ENCODE data around the gene SRPRA. TPM values are rescaled to one million over a fixed set of nuclear protein-coding genes. Genes with fewer than 3 reads are reported as not detected.
"Not testable (repeated sequence)": the region's sequence is repeated elsewhere in the genome, so short reads cannot be mapped to it uniquely, and the experiment has no call there.

Gene SRPRA, protein sequence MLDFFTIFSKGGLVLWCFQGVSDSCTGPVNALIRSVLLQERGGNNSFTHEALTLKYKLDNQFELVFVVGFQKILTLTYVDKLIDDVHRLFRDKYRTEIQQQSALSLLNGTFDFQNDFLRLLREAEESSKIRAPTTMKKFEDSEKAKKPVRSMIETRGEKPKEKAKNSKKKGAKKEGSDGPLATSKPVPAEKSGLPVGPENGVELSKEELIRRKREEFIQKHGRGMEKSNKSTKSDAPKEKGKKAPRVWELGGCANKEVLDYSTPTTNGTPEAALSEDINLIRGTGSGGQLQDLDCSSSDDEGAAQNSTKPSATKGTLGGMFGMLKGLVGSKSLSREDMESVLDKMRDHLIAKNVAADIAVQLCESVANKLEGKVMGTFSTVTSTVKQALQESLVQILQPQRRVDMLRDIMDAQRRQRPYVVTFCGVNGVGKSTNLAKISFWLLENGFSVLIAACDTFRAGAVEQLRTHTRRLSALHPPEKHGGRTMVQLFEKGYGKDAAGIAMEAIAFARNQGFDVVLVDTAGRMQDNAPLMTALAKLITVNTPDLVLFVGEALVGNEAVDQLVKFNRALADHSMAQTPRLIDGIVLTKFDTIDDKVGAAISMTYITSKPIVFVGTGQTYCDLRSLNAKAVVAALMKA
- 121 and 127 TPM in 2 replicates for total RNA-seq (2014; rRNA removed)
- polyA plus RNA-seq (2012), result 89.4 TPM

DNA sequence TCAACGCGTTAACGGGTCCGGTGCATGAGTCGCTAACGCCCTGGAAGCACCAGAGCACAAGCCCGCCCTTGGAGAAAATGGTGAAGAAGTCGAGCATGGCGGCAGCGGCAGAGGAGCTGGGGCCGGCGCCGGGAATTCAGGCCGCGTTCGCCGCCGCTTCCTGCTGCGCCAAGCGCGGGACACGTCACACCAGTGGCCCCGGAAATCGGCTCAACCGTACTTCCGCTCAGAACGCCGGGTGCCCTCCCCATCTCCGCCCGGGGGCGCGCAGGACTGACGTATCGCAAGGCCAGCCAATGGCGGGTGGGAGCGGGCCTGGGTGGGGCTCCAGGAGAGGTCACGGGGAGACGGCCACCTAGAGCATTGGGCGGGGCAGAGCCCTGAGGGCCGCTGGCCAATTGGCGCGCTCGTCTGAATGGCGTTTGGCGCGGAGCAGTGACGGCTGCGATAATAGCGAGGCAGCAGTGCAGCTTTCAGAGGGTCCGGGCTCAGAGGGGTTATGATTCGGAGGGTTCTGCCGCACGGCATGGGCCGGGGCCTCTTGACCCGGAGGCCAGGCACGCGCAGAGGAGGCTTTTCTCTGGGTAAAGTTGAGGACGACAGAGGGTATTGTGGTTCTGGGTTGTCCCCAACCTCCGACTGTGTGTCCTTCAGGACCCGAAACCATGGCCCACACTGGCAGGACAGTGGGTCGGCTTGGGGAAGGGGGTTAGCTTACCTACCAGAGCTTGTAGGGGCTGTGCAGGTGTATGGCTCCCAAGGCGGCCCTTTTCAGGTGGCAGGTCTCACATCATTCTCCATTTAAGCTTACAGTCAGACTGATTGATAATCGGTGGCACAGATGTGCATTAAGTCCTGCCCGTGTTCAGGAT is at the start of gene SRPRA, which contains the start of gene FOXRED1:
Gene SRPRA, minus strand, starts transcription at position 188 of the 872 bp plus-strand sequence. Its CDS starts 91 bp downstream, at position 97.
Gene FOXRED1, plus strand, starts transcription at position 447 of the 872 bp plus-strand sequence. Its CDS starts 53 bp downstream, at position 500.
- peak; percentile 98 for DNase-seq (ENCODE audit: low read depth)

DNA sequence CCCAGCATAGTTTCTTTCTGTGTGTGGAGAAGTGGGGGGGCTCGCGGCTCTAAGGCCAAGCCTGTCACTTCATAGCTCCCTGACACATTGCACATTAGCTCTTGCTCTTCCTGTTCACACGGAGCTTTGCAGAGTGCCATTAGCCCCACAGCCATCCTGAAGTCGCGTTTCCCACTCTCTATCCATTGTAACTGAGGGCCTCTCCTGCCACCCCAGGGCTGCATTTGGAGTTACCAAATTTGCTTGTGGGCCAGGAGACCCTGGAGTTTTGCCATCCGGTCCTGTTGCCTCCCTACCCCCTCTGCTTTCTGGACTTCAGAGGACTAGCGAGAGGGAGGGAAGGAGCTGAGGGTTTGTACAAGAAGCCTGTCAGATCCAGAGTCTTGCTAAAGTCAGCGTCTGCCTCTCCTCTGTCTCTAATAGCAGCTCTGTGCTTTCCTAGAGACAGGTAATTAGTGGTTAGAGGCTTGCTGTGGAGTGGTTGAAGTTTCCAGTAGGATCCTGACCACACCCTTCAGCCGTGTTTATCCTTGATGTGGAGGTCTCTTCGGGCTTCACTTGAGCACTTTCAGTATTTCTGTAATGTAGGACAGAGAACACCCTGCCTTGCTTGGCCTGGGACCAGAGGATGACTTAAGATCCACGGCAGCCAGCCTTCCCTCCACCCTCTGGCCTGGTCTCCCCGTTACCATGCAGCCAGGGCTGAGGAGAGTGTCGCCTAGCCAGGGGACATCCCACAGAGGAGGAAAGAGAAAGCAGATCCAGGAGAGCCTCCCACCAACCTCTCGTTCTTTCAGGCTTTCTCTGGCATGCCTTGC is 49.3 kb upstream of the SRPRA start:
- DNase-seq (ENCODE audit: low read depth), result peak; percentile 46

DNA sequence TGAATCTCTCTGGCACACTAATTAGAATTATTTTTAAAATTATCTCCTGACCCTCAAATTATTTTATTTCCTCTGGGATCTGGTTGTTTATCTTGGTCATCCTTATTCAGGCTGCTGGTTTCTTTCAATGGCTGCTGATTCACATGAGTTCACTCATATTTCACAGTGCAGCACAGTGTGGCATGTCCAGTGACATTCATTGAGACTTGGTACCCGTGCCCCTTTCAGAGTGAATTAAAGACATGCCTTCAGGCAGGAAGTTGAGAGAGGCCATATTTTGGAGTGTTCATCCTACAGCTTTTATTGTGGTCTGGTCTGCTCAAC is 48.7 kb upstream of the SRPRA start:
- DNase-seq (ENCODE audit: low read depth), result no peak

DNA sequence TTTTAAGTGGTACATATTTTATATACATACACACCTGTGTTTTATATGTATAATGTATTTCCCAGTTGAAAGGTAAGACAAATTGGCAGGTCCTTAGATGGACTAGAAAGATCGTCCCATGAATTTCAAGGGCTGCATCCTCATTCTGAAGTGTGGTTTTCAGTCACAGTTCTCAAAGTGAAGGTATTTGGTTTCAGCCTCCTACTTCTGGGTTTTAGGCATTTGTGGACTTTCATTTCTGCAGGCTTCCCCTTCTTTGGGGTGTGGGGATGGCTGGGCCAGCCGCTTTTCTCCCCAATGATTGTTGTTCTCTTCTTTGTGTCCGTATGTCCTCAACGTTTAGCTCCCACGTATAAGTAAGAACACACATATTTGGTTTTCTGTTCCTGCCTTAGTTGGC is 45.1 kb upstream of the SRPRA start:
- no peak for DNase-seq (ENCODE audit: low read depth)

DNA sequence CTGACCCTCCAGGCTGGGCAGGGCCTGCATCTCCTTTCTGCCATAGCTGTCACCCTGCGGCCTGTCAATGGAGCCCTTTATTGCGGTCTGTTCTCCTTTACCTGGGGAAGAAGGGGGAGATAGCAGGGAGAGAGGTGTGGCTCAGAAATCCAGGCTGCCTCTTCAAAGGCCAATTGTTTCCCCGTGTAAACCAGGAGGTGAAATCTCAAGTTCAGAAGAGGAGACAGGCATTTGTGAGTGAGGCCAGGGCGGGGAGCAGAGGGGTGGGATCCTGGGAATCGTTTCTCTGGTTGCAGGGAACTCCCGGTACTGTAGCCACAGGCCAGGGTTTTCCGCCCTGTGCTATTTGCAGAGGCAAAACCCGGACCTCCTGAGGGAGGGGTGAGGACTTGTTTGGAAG is 44.3 kb upstream of the SRPRA start:
- DNase-seq (ENCODE audit: low read depth), result no peak

DNA sequence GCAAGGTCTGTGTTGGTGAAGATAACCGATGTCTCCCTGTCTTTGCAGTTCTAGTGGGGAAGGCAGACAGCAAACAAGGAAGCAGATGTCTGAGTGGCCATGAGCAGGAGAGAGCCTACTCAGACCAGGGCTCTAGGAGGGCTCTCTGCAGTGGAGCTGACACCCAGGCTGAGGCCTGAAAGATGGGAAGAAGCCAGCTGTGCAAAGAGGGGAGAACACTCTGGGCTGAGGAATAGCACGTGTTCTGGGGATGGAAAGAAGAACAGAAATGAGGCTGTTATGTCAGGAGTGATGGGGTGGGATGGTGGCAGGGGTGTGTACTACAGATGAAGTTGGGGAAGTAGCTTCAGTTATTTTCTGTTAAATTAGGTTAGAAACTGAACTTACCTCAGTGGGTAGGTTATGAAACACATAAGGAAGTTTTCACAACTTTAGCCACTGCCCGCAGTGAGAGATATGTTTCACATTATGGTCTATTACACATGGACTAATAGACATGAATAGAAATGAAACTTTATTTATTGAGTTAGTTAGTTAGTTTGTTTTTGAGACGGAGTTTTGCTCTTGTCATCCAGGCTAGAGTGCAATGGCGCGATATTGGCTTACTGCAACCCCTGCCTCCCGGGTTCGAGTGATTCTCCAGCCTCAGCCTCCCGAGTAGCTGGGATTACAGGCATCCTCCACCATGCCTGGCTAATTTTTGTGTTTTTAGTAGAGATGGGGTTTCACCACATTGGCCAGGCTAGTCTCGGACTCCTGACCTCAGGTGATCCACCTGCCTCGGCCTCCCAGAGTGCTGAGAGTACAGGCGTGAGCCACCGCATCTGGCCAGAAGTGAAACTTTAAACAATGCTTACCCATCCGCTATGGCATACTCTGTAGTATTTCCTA is 43.0 kb upstream of the SRPRA start:
- no peak for DNase-seq (ENCODE audit: low read depth)

DNA sequence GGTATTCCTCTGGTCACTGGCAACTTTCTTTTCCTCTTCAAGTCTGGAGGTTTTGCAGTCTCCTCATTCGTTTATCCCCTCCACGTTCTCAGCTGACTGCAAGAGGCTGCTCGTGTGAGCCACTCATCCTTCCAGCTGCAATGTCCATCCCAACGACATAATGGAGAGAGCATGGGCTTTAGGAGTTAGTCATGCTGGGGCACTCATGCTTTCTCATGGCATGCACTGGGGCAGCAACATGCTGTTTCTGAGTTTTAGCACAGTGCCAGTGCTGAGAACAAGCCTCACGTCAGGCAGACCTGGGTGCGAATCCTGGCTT is 42.3 kb upstream of the SRPRA start:
- DNase-seq (ENCODE audit: low read depth), result peak; percentile 14

DNA sequence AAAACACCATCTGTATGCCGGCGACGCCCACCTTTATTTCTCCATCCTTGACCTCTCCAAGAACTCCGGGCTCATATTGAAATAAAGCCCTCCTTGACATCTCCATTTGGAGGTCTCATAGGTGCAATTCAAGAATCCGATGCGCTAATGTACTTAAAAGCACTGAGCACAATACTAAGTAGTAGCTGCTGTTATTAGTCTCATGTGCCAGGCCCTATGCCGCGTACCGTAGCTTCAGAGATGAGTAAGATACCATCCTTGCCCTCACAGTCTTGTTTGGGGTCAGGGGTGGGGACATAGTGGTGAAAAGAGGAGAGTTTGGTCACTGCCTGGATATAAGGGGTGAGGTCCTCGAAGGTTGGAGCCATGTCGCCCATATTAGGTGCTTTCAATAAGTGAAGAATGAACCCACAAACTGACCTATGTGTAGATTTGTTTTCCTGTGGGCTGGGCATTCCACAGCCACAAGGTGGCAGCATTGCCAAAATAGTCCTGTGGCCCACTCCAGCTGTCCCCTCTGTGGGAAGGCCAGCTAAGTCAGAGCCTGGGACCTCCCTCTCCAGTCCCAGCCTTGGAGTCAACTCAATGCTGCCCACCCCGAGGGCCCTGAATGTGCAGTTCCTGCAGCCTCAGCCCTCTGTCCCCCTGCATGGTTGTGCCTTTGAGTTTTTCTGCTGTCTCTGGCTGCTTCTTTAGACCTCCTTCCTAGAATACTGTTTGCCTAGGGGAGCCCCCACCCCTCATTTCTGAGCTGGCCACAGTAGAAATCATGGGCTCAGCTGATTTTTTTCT is 41.7 kb upstream of the SRPRA start:
- peak; percentile 72 for DNase-seq (ENCODE audit: low read depth)

DNA sequence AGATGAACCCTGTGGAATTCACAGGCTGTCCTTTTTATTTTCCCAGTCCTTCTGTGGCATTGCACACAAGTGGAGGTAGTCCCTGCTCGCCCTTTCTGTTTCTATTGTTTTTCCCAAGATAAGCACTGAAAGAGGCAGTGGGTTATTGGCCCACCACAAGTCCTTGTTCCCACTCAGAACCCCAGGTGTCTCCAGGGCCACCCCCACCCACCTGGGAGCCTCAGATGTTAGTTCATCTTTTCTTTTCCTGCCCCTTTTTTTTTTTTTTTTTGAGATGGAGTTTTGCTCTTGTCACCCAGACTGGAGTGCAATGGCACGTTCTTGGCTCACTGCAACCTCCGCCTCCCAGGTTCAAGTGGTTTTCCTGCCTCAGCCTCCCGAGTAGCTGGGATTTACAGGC is 40.1 kb upstream of the SRPRA start:
- DNase-seq (ENCODE audit: low read depth), result not testable (repeated sequence)

DNA sequence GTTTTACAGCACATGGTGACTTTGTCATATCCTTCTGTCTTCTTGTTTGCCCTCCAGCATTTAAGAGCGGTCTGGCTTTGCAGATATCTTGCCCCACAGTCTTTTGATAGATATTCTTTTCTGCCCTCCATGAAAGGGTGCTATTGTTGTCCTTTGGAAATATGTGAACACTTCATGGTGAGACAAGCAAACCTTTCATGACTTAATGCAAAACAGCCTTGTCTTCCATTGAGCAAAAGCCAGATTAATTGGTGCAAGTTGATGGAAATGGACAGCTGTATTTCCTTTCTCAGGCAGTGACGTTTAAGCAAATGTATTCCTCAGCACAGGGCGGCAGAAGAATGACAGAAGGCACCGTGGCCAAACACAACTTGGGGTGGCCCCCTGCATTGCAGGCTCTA is 39.6 kb upstream of the SRPRA start:
- peak; percentile 89 for DNase-seq (ENCODE audit: low read depth)

DNA sequence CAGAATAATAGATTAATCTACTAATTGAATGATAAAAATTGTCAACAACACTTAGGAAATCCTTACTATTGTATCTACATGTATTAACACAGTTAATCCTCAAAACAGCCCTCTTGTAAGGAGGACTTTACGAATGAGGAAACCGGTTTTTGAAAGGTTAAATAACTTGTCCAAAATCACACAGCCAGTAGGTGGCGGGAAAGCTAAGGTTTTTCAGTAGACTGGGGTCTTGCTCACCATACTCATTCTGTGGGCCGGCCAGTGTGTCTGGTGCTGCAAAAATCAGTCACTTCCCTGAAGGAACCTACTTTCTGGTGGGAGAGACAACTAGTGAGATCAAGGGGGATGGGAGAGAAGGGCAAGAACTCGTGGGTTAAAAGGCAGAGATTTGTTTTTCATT is 39.0 kb upstream of the SRPRA start:
- DNase-seq (ENCODE audit: low read depth), result peak; percentile 63

DNA sequence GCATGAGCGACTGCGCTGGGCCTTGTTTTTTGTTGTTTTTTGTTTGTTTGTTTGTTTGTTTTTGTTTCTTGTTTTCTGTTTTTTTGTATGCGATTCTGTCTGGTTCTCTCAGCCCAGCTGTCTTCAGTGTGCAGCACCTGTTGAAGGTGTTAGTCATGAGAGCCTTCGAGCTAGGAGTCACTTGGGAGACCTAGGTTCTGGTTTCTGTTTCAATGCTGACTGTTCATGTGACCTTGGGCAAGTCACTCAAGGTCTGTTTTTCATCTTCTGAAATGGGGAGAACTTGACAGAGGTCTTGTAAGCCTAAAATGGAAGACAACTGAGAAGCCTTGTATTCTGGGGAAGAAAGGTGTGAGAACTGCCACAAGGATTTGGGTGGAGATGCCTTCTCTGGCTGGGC is 37.0 kb upstream of the SRPRA start:
- DNase-seq (ENCODE audit: low read depth), result no peak

DNA sequence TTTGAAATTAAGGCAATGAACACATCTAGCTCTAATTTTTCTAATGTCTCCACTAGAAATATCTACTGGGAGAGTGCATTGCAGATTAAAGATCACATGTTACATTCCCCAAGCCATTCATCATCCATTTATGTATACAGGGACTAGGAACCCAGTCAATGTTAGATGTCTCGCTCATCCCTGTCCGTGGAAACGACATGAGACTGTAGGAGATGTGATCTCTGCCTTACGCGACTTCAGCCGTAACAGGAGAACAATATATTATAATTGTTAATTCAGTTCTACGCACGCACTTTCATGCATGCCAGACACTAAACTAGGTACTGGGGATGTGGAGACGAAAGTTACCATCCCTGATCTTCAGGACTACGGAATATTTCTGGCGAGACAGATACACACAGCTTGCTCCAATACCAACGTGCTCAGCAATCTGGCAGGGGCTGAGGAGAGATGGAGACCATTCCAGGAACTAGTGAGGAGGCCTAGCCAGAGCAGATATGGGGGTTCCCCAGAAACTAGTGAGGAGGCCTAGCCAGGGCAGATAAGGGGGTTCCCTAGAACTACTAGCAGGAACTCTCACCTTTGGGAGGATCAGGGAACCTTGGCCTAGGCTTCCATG is 35.9 kb upstream of the SRPRA start:
- no peak for DNase-seq (ENCODE audit: low read depth)

DNA sequence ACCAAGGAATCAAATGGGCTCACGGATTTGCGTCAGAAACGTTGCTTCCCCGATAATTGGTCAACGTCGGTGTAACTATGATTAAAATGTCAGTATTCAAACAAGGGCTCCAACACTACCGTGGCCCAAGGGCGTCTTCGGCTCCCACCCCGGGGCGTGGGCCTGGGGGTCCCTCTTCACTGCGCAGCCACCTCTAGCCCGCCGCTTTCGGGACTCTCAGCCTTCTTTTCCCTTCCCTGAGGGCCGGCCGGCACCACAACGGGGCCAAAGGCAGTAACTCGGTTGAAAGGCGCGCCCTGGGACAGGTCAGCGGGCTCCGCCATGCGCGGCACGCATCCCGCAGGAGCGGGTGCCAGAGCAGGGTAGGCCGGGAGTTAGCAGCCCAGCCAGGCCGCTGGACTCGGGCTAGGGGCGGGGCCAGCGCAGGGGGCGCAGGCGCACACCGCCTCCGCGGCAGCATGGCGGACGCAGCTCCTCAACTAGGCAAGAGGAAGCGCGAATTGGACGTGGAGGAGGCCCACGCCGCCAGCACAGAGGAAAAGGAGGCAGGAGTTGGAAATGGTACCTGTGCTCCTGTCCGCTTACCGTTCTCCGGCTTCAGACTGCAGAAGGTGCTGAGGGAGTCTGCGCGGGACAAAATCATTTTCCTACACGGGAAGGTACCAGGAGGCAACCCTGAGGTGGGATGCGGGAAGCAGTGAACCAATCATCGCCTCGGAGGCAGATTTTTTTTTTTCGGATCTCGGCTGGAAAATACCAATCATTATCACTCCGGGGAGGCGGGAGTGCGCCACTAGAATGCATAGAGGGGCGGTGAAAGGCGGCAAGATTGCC is 35.1 kb upstream of the SRPRA start, which contains the start of gene DCPS:
Gene DCPS, plus strand, starts transcription at position 438 of the 834 bp plus-strand sequence. Its CDS starts 21 bp downstream, at position 459.
- DNase-seq (ENCODE audit: low read depth), result peak; percentile 85

DNA sequence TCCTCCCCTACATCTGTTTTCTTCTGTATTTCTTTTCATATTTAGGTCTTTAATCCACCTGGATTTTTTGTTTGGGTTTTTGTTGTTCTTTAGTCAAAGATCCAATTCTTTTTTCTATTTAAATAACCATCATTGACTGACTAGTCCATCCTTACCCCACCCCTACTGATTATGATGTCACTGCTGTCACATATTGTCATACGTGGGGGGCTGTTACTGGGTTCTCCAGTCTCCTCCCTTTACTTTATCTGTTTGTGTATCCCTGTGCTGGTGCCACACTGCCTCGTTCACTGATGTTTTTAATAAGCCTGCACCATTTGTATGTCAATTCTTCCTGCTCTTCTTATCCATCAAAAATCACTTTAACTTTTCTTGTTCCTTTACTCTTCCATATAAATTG is 28.3 kb upstream of the SRPRA start:
- DNase-seq (ENCODE audit: low read depth), result no peak

DNA sequence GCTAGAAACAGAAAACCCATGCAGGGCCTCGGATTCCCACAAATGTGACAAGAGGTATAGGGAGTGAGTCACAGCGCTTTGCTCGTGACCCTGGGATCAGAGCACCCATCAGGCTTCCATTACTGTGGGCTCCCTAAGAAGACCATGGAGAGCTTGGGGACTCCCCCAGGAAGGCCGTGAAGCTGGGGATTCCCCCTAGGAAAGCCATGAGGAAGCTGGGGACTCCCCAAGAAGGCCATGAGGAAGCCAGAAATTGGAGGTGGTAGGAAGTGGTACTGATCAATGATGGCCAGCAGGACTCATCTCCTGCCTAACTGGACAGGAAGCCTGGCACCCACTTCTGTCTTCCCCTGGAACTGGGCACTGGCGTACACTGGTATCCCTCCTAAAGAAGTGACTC is 25.0 kb upstream of the SRPRA start:
- DNase-seq (ENCODE audit: low read depth), result no peak

DNA sequence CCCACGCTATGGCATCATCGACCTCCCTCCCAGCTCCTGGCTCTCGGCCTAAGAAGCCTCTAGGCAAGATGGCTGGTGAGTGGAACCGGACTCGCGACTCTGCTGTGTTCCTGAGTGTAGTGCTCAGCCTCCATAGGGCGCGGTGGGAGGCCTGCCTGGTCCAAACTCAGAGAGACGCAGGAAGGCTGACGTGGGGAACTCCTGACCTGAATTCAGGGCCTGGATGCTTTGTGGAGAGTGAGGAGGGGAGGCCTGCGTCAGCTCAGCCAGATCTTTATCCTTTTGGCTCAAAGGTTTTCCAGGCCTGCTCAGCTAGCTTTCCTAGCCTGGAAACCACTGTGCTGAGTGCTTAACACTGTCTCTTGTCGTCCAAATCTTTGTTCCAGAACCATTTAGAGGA is 22.2 kb upstream of the SRPRA start:
- DNase-seq (ENCODE audit: low read depth), result no peak

DNA sequence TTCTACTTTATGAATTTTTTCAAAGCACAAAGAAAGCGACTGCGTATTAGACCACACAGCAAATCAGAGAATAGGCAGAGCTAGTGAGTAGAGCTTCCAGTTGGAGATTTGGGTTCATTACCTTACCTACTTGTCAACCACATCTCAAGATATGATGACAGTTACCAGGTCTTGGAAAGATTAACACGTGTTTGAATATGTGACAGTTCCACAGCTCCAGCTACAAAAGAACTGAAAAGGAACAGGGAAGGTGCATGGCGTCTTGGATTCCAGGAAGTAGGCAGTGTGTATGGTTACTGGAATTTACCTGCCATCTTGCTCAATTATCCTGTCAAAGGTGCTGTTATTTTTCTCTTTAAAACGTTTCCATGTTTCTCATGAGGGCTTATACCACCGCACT is 19.5 kb upstream of the SRPRA start:
- DNase-seq (ENCODE audit: low read depth), result no peak
